ENCODE results near the gene HNRNPA2B1. TPM values are rescaled to one million over a fixed set of nuclear protein-coding genes. Genes with fewer than 3 reads are reported as not detected.

HNRNPA2B1 gene
- total and polyA plus RNA-seq, 12 donors = 98.1 to 1,201 (median 378) TPM

DNA sequence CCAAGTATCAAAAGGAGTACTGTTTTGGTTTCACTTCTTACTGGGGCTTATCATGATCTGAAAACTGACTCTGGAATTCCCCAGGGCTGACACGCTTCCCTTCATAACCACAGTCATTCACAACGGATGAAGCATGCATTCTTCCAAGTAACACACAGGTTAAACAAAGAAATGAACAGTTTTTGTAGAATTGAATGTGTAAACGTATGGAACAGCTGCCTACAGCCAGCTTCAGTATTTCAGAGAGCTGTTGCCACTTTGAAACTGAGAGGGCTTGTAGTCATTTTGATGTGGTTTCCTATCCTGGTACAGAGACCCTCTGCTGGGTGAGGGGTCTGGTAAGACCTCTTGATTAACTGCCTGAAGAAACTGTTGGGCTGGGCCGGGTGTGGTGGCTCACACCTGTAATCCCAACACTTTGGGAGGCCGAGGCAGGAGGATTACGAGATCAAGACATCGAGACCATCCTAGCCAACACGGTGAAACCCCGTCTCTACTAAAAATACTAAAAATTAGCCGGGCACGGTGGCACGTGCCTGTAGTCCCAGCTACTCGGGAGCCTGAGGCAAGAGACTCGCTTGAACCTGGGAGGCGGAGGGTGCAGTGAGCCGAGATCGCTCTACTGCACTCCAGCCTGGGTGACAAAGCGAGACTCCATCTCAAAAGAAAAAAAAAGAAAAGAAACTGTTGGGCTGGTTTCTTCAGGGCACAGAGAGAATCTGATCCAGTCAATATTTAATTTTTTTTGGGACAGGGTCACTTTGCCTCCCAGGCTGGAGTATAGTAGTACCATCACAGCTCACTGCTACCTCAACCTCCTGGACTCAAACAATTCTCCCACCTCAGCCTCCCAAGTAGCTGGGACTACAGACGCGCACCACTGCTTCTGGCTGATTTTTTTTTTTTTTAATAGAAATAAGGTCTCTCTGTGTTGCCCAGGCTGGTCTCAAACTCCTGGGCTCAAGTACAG is 43.8 kb downstream of the HNRNPA2B1 start:
- no peak for DNase-seq
- Histone ChIP-seq H3K36me3 (replicated peaks in 1 of 2) (no peaks in the 10 kb centered on the region), H3K9me3 (replicated peaks in 1 of 3) (no peaks in the 10 kb centered on the region), H3K4me1 (replicated peaks in 1 of 2) (peaks cover 0 to 6% of the 10 kb centered on the region in 2 donors), H3K4me3 (peak overlapping the region in 1 of 4 donors; percentile 23), H3K27me3 (peaks cover 17% of the 10 kb centered on the region), H3K27ac (peak overlapping the region in 1 of 5 donors; percentile 14)
- intact Hi-C loops (cut with DNase I) = no loop called here
- TF ChIP-seq, protein P1, sequence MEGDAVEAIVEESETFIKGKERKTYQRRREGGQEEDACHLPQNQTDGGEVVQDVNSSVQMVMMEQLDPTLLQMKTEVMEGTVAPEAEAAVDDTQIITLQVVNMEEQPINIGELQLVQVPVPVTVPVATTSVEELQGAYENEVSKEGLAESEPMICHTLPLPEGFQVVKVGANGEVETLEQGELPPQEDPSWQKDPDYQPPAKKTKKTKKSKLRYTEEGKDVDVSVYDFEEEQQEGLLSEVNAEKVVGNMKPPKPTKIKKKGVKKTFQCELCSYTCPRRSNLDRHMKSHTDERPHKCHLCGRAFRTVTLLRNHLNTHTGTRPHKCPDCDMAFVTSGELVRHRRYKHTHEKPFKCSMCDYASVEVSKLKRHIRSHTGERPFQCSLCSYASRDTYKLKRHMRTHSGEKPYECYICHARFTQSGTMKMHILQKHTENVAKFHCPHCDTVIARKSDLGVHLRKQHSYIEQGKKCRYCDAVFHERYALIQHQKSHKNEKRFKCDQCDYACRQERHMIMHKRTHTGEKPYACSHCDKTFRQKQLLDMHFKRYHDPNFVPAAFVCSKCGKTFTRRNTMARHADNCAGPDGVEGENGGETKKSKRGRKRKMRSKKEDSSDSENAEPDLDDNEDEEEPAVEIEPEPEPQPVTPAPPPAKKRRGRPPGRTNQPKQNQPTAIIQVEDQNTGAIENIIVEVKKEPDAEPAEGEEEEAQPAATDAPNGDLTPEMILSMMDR (IDR thresholded peaks at IDR 0.05) = no peak
- no peak for TF ChIP-seq POLR2A (IDR thresholded peaks at IDR 0.05)
- WGBS, 4 donors = 70 to 77% (median 75%) methylated on average over 20 of the region's 20 CpGs

DNA sequence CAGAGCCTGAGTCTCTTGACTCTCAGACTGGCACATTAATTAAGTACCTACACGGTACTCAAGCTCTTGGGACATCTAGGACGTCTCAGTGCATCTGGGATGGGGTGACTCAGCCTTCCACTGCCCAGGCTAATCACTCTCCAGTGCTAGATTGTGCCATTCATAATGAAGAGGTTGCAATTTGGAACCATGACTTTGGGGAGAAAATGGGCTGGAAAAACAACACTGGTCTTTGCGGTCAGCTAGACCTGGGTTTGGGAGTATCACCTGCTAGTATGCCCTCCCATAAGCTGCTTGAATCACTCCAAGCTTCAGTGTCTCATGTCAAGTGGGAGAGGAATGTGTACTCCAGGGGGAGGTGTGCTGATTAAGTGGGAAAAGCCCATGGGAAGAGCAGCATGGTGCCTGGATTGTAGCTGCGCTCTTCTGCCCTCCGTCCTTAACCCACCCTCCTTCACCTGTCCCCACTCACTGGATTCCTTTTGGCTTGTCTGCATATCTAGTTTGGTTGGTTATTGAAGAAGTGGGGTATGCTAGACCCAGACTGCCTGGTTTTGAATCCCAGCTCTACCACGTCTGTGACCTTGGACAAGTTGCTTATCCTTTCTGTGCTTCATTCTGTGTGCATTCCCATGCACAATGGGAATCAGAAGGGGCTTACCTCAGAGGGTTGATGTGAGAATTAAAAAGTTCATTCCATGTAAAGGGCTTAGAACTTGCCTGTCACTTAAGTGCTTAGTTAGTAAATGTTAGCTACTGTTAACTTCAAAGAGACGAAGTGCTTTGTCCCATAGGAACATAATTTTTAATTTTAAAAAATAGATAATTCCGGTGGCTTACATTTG is 44.8 kb downstream of the HNRNPA2B1 start:
- H3K4me1 ChIP-seq (replicated peaks in 1 of 2) = peaks cover 0 to 6% of the 10 kb centered on the region in 2 donors
- no peak for TF ChIP-seq POLR2A (IDR thresholded peaks at IDR 0.05)
- TF ChIP-seq, protein P1 (IDR thresholded peaks at IDR 0.05) = no peak
- peak overlapping the region in 1 of 4 donors; percentile 23 for H3K4me3 ChIP-seq
- DNase-seq = no peak
- peak overlapping the region in 1 of 5 donors; percentile 12 for H3K27ac ChIP-seq
- no peaks in the 10 kb centered on the region for H3K36me3 ChIP-seq (replicated peaks in 1 of 2)
- 56 to 60% (median 58%) methylated on average over 7 to 8 of the region's 8 CpGs for WGBS, 4 donors
- intact Hi-C loops (cut with DNase I) = no loop called here
- no peaks in the 10 kb centered on the region for H3K9me3 ChIP-seq (replicated peaks in 1 of 3)
- peaks cover 17% of the 10 kb centered on the region for H3K27me3 ChIP-seq

DNA sequence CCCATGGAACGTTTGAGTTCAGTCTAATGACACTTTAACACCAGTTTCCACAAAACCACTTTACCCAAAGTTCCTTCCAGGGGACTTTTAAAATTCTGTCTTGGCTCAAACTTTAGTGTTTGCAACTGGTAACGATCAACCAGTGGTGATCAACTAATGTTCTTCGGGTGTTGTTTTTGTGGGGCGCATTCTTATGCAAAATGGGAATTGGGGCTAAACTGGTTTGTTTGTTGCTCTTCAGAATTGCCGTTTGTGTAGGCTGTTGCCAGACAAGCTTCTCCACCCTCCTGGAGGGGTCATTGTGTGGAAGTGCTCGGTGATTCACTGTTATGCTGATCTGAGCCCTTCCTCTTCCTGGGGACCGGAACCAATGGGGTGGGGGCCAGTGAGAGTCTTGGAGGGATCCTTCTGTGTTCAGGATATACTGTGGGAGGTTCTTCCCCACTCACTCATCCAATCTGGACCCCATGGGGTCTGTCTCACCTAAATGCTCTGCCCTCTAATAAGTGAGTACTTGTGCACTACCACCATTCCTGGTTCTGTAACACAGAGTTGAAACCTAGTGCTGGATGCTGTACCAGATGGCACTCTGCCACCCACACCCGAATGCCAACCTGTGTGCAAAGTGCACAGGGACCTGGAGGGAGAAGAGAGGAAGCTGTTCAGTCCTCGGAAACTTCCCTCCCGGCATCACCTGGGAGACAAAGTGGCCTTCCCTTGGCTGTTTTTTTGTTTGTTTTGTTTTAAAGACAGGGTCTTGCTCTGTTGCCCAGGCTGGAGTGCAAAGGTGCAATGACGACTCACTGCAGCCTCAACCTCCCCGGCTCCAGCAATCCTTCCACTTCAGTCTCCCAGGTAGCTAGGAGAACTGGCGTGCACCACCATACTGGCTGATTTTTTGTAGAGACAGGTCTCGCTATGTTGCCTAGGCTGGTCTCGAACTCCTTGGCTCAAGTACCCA is 46.4 kb downstream of the HNRNPA2B1 start:
- no peak for TF ChIP-seq POLR2A (IDR thresholded peaks at IDR 0.05)
- TF ChIP-seq, protein P1 (IDR thresholded peaks at IDR 0.05) = no peak
- intact Hi-C loops (cut with DNase I) = no loop called here
- 75 to 78% (median 77%) methylated on average over 15 of the region's 15 CpGs for WGBS, 4 donors
- Histone ChIP-seq H3K27ac (no peak overlapping the region), H3K9me3 (replicated peaks in 1 of 3) (no peaks in the 10 kb centered on the region), H3K4me1 (replicated peaks in 1 of 2) (peaks cover 0 to 6% of the 10 kb centered on the region in 2 donors), H3K36me3 (replicated peaks in 1 of 2) (no peaks in the 10 kb centered on the region), H3K27me3 (peaks cover 17% of the 10 kb centered on the region), H3K4me3 (no peak overlapping the region)
- no peak for DNase-seq
